ENCODE results near the gene LYRM4.

DNA sequence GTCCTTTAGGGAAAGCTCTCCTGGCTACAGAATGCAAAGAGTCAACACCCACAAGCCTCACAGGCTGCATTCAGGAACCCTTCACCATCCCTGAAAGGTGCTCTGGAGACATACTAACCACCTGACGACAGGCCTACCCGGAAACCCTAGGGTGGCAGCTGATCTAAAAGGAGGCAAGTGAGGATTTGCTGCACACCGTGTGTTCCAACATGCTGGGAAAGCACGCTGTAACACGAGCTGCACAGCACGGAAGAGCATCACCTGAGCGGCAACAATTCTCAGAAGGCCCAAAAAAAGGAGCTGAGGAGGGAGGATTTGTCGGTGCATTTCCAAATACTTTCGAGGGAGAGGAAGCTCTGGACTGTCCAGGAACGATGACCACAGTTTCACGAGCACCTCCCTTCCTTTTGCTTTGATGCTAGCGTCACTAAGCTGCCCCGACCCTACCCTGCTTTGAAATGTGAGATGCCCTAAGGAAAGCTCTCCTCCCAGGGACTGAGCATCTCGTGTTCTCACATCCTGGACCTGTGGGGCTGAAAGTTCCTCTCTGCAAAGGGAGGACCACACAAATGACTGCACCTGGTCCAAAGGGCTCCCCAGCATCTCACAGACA is 88.6 kb downstream of the LYRM4 start:
- no peak for TF ChIP-seq GATA3 (IDR thresholded peaks at IDR 0.05; ENCODE audit: low read depth, low read length)
- no peak for TF ChIP-seq GATA2 (IDR thresholded peaks at IDR 0.05; ENCODE audit: low read depth, low read length)

Measured in SH-SY5Y (cell line).